ENCODE data around the gene AFAP1L2.

DNA sequence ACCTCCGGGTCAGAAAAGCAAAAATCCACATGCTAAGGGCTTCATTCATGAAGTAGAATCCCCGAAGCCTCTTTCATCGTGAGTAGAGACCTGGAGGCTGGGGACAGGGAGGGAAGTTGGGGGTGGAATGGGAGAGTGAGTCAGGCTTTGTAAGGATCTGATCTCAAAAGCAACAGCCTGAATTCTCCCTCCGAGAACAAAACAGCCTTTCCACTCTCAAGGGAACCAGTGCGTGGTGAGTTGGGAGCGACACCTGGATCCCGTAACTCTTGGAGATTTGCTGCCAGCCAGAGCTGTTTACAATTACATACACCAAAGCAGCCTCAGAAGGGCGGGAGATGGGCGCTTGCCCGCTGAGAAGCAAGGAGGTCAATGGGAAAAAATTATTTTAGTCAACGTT lies 10.8 kb downstream of the AFAP1L2 start:
- TF ChIP-seq EZH2phosphoT487 (IDR thresholded peaks at IDR 0.05; ENCODE audit: borderline replicate concordance) = no peak
- TF ChIP-seq, protein P1, sequence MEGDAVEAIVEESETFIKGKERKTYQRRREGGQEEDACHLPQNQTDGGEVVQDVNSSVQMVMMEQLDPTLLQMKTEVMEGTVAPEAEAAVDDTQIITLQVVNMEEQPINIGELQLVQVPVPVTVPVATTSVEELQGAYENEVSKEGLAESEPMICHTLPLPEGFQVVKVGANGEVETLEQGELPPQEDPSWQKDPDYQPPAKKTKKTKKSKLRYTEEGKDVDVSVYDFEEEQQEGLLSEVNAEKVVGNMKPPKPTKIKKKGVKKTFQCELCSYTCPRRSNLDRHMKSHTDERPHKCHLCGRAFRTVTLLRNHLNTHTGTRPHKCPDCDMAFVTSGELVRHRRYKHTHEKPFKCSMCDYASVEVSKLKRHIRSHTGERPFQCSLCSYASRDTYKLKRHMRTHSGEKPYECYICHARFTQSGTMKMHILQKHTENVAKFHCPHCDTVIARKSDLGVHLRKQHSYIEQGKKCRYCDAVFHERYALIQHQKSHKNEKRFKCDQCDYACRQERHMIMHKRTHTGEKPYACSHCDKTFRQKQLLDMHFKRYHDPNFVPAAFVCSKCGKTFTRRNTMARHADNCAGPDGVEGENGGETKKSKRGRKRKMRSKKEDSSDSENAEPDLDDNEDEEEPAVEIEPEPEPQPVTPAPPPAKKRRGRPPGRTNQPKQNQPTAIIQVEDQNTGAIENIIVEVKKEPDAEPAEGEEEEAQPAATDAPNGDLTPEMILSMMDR (conservative IDR thresholded peaks at IDR 0.05; ENCODE audit: low read length) = no peak
